GM12801 (cell line): ENCODE measurements around the gene DNAAF5.

ENCODE experiments used
- TF ChIP-seq, protein P1 (sequence below): IDR thresholded peaks from one replicate; pipeline ENCODE4 v1.5.1; 2011; ENCODE audit warnings: control low read depth; ENCODE audit not compliant: insufficient read length; ENCODE audit errors: extremely low read depth

The DNAAF5 gene

DNA sequence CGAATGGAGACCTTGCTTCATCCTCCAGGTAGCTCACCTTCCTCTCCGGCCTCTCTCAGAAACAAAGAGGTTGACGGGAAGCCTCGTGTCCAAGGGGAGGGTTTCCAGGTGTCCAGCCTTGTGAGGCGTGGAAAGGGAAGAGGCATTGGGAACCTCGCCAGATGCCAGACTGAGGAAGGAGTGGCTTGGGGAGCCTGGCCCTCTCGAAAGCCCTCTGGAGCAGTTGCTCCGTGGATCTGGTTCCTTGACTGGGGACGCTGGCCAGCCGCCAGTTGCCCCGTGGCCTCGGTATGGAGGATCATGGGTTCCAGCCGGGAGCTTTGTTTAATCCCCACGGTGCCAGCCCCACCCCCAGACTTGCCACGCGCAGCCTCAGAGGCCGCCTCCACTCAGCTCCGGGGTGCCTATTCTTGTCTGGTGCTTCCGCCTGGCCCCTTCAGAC, 75.5 kb downstream of the DNAAF5 start:
- TF ChIP-seq, protein P1, sequence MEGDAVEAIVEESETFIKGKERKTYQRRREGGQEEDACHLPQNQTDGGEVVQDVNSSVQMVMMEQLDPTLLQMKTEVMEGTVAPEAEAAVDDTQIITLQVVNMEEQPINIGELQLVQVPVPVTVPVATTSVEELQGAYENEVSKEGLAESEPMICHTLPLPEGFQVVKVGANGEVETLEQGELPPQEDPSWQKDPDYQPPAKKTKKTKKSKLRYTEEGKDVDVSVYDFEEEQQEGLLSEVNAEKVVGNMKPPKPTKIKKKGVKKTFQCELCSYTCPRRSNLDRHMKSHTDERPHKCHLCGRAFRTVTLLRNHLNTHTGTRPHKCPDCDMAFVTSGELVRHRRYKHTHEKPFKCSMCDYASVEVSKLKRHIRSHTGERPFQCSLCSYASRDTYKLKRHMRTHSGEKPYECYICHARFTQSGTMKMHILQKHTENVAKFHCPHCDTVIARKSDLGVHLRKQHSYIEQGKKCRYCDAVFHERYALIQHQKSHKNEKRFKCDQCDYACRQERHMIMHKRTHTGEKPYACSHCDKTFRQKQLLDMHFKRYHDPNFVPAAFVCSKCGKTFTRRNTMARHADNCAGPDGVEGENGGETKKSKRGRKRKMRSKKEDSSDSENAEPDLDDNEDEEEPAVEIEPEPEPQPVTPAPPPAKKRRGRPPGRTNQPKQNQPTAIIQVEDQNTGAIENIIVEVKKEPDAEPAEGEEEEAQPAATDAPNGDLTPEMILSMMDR = no peak

DNA sequence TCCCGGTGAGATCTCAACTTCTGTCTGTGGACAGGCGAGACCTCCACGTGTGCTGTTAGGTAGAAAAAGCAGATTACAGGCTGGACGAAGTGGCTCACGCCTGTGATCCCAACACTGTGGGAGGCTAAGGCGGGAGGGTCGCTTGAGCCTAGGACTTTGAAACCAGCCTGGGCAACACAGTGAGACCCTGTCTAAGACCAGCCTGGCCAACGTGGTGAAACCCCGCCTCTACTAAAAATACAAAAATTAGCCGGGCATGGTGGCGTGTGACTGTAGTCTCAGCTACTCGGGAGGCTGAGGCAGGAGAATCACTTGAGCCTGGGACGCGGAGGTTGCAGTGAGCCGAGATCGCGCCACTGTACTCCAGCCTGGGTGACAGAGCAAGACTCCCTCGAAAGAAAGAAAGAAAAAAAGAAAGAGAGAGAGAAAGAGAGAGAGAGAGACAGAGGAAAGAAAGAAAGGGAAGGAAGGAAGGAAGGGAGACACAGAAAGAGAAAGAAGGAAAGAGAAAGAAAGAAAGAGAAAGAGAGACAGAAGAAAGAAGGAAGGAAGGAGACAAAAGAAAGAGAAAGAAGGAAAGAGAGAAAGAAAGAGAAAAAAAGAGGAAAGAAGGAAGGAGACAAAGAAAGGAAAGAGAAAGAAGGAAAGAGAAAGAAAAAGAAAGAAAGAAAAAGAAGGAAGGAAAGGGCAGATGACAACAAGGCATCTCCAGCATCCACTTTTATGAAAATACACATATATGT, 76.2 kb downstream of the DNAAF5 start:
- TF ChIP-seq, protein P1 = no peak

DNA sequence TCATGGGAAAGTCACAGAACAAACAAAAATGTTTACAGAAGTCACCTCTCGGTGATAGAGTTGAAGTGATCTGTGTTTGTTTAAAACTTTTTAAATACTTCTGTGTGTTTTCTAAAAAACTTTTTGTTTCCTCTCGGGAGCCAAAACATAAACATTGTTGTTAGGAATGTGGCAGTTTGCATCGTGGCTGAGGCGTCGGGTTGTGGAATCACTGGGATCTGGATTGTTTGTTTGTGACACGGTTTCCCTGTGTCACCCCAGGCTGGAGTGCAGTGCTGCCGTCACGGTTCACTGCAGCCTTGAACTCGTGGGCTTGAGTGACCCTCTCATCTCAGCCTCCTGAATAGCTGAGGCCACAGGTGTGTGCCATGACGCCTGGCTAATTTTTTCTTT, 76.7 kb downstream of the DNAAF5 start:
- TF ChIP-seq, protein P1 = no peak

DNA sequence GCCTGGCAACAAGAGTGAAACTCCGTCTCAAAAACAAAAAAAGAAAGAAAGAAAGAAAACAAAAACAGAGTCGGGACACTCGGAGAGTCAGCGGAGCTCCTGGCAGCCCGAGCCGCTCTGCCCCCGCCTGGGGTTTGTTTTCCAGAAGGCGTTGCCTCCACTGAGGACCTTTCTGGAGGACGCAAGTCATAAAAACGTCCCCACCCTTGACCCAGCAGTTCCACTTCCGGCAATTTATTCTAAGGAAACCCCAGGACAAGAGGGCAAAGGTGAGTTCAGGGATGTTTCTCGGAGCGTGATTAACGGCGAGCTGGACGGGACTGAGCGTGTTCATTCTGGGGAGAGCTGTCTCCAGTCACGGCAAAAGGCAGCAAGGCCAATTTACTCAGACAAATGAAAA, 78.8 kb downstream of the DNAAF5 start:
- TF ChIP-seq, protein P1 = no peak

DNA sequence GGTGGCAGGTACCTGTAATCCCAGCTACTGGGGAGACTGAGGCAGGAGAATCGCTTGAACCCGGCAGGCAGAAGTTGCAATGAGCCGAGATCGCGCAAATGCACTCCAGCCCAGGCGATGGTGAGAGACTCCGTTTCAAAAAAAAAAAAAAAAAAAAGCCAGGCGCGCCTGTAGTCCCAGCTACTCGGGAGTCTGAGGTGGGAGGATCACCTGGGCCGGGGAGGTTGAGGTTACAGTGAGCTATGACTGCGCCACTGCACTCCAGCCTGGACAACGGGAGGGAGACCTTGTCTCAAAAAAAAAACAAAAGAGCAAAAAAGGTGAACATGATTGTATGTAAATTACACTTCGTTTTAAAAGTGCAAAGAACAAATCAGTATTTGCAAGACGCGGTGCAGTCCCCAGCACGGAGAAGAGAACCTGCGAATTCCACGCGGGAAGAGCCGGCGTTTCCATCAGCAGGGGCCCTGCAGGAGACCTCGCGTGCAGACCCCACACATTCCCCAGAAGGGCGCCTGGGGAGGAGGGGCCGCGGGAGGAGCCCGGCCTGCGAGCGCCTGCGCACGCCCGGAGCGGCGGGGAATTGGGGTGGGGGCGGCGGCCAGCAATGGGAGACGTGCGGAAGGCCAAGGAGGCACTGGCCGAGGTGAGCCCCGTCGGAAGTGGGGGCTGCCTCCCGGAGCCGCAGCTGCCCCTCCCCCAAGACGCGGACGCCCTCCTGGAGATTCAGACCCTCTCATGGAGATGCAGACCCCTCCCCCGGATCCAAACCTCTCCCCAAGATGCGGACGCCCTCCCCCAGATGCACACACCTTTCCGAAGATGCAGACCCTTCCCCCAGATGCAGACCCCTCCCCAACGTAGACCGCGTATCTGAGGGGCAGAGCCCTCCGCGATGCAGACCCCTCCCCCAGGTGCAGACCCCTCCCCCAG, 89.1 kb downstream of the DNAAF5 start:
- TF ChIP-seq, protein P1 = no peak

DNA sequence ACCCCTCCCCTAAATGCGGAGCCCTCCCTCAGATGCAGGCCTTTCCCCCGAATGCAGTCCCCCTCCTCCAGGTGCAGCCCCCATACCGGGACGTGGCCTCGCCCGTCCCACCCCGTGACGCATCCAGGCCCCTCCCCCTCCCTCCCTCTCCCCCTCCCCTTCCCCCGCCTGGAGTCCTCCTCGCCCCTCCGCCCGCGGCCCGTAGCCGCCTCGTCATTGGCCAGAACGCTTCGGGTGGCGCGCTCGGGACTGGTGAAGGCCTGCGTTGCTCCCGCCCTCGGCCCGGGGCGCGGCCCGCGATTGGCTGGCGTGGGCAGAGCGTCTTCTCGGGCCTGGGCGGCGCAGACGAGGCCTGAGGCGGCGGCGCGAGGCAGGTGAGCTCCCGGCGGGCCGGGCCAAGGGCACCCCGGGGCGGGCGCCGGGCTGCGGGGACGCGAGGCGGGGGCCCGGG, 89.8 kb downstream of the DNAAF5 start:
- TF ChIP-seq, protein P1 = no peak
